HG02981 (cell line): ENCODE measurements around the gene CPNE8.
A peak's percentile ranks its signal among the peaks of the same experiment; 100 is the strongest.

Source experiments
- ATAC-seq: cut with Tn5 transposase; IDR thresholded peaks from one replicate; pipeline ENCODE4 v1.9.1; 2021; ENCODE audit warnings: mild to moderate bottlenecking, moderate library complexity; ENCODE audit not compliant: unreplicated experiment

CPNE8 gene

GRCh38 chr12:38898001-38898684, 7.2 kb downstream of the CPNE8 start:
- no peak for ATAC-seq

GRCh38 chr12:38895446-38895845, 9.9 kb downstream of the CPNE8 start:
- ATAC-seq, result no peak

GRCh38 chr12:38892976-38893375, 12.4 kb downstream of the CPNE8 start:
- ATAC-seq, result no peak

- ATAC-seq, result peak; percentile 52
Observed at GRCh38 chr12:38892087-38892786, 13.2 kb downstream of the CPNE8 start.

- ATAC-seq, result no peak
Observed at GRCh38 chr12:38890102-38890855, 15.1 kb downstream of the CPNE8 start.

GRCh38 chr12:38889297-38889815, 16.0 kb downstream of the CPNE8 start:
- no peak for ATAC-seq

GRCh38 chr12:38887770-38888169, 17.6 kb downstream of the CPNE8 start:
- ATAC-seq, result no peak

- no peak for ATAC-seq
Observed at GRCh38 chr12:38886931-38887330, 18.5 kb downstream of the CPNE8 start.

GRCh38 chr12:38886064-38886463, 19.3 kb downstream of the CPNE8 start:
- ATAC-seq, result no peak

- ATAC-seq, result no peak
Observed at GRCh38 chr12:38884666-38885065, 20.7 kb downstream of the CPNE8 start.

GRCh38 chr12:38883629-38884134, 21.7 kb downstream of the CPNE8 start:
- ATAC-seq, result no peak

- no peak for ATAC-seq
Observed at GRCh38 chr12:38880288-38880687, 25.1 kb downstream of the CPNE8 start.

- ATAC-seq, result no peak
Observed at GRCh38 chr12:38878986-38879385, 26.4 kb downstream of the CPNE8 start.

GRCh38 chr12:38878333-38878705, 27.1 kb downstream of the CPNE8 start:
- ATAC-seq, result no peak

GRCh38 chr12:38875586-38876228, 29.7 kb downstream of the CPNE8 start:
- no peak for ATAC-seq

- no peak for ATAC-seq
Observed at GRCh38 chr12:38872561-38872960, 32.8 kb downstream of the CPNE8 start.

GRCh38 chr12:38872156-38872555, 33.2 kb downstream of the CPNE8 start:
- no peak for ATAC-seq

GRCh38 chr12:38869036-38869435, 36.4 kb downstream of the CPNE8 start:
- ATAC-seq, result no peak

GRCh38 chr12:38850461-38850860, 54.9 kb downstream of the CPNE8 start:
- ATAC-seq, result no peak

- ATAC-seq, result no peak
Observed at GRCh38 chr12:38847247-38847646, 58.1 kb downstream of the CPNE8 start.

GRCh38 chr12:38844267-38844666, 61.1 kb downstream of the CPNE8 start:
- no peak for ATAC-seq
